ENCODE measurements around the gene COX15.

GRCh38 chr10:99693933-99694583 lies 37.9 kb downstream of the COX15 start:
- TF ChIP-seq CTCF (conservative IDR thresholded peaks at IDR 0.05) (no peak), ZFX (IDR thresholded peaks at IDR 0.05) (no peak)
